Panc1 (cell line): ENCODE measurements around the gene NOX3. TPM values are rescaled to one million over a fixed set of nuclear protein-coding genes. Genes with fewer than 3 reads are reported as not detected.

Experiments
- ATAC-seq: fragments of 200-7000 bp; cut with Tn5 transposase; 2 replicates; pipeline ENCODE4 v1.9.1; 2020; ENCODE audit warnings: mild to moderate bottlenecking, moderate library complexity
- BruUV-seq: library from RNA; stranded (reverse); fragments of 400-500 nt; replicated peaks from 2 replicates; lab custom pipeline; 2021; lab: Mats Ljungman, UMichigan
- CTCF ChIA-PET: fragments of 300-600 bp; sonication (Branson Sonifier 250); formaldehyde crosslinking; loops from one replicate; lab custom pipeline; 2022; ENCODE audit warnings: antibody characterized with exemption; lab: Charles Lee
- POLR2A ChIA-PET: fragments of 300-600 bp; sonication (Branson Sonifier 250); formaldehyde crosslinking; loops from one replicate; lab custom pipeline; 2022; ENCODE audit warnings: antibody characterized with exemption; lab: Charles Lee
- DNase-seq: peaks from one replicate; pipeline ENCODE4 v3.0.0-alpha.2; 2010; ENCODE audit warnings: low read depth, low spot score
- H3K27ac ChIP-seq: 2 replicates; pipeline ENCODE4 v1.5.1; 2011; ENCODE audit warnings: mild to moderate bottlenecking, low read length, inconsistent platforms
- H3K27me3 ChIP-seq: fragments of 200-500 bp; sonication (Bioruptor generic); 2 replicates; pipeline ENCODE4 v1.6.0; 2014; ENCODE audit warnings: low read length, inconsistent platforms; ENCODE audit not compliant: control insufficient read depth, insufficient read depth
- H3K36me3 ChIP-seq: fragments of 200-500 bp; sonication (Bioruptor generic); 2 replicates; pipeline ENCODE4 v1.5.1; 2014; ENCODE audit warnings: inconsistent platforms, mild to moderate bottlenecking, low read length, moderate library complexity; ENCODE audit not compliant: control insufficient read depth, insufficient read depth
- H3K4me1 ChIP-seq: 2 replicates; pipeline ENCODE4 v1.5.1; 2011; ENCODE audit warnings: inconsistent platforms, mild to moderate bottlenecking, low read length, moderate library complexity; ENCODE audit not compliant: control insufficient read depth, insufficient read depth
- H3K4me3 ChIP-seq, 2 experiments: 2 replicates each; pipeline ENCODE4 v1.5.1; 2011 to 2012; ENCODE audit warnings: low read depth in 2 of 2, low read length in 2 of 2, mild to moderate bottlenecking in 2 of 2, inconsistent platforms in 1 of 2, moderate library complexity in 1 of 2
- H3K9me3 ChIP-seq: fragments of 200-500 bp; sonication (Bioruptor generic); 2 replicates; pipeline ENCODE4 v1.5.1; 2014; ENCODE audit warnings: low read depth, mild to moderate bottlenecking, inconsistent platforms, low read length, moderate library complexity; ENCODE audit not compliant: control insufficient read depth, insufficient read depth
- POLR2AphosphoS5 ChIP-seq: IDR thresholded peaks from 2 replicates; pipeline ENCODE4 v1.6.1; 2012; ENCODE audit warnings: mild to moderate bottlenecking, low read depth, low read length, moderate library complexity
- SIN3A ChIP-seq: IDR thresholded peaks from 2 replicates; pipeline ENCODE4 v1.6.1; 2012; ENCODE audit warnings: low read depth, mild to moderate bottlenecking, low read length, moderate library complexity, borderline replicate concordance; ENCODE audit not compliant: insufficient read depth
- TCF7L2 ChIP-seq: IDR thresholded peaks from 2 replicates; pipeline ENCODE4 v1.6.1; 2011; ENCODE audit warnings: mild to moderate bottlenecking, low read depth, low read length, inconsistent platforms
- in situ Hi-C: cut with HindIII; loops from 2 replicates; pipeline ENCODE4 v1.10.0; 2016; ENCODE audit warnings: low sequenced_read_pairs, low pct_unique_long_range_greater_than_20kb
- intact Hi-C: fragments of 100-400 bp; cut with micrococcal nuclease; formaldehyde crosslinking; loops from one replicate; pipeline ENCODE4 v1.10.0; 2022; ENCODE audit not compliant: unreplicated experiment
- total RNA-seq: library from RNA; stranded (reverse); gene quantifications from one replicate; pipeline ENCODE4 v1.2.1, GENCODE V29; 2021; ENCODE audit not compliant: unreplicated experiment
- TF ChIP-seq, protein P1 (sequence below): fragments of 450-650 bp; IDR thresholded peaks from 2 replicates; pipeline ENCODE4 v1.5.1; 2017; ENCODE audit warnings: mild to moderate bottlenecking
- TF ChIP-seq, protein P2 (sequence below), 2 experiments: IDR thresholded peaks; 2 replicates each; pipeline ENCODE4 v1.6.1; 2011 to 2012; ENCODE audit warnings: low read depth in 2 of 2, control low read depth in 1 of 2, low read length in 1 of 2, mild to moderate bottlenecking in 1 of 2, moderate library complexity in 1 of 2; ENCODE audit not compliant: insufficient read depth in 1 of 2

The NOX3 gene
- total RNA-seq, 1 experiment from 2014 or later, result not detected

GRCh38 chr6:155395339-155395738, 60.3 kb downstream of the NOX3 start:
- CTCF ChIA-PET, result no interaction called here
- H3K27me3 ChIP-seq, result no peaks in the 10 kb centered on the region
- intact Hi-C loops, result no loop called here

DNA sequence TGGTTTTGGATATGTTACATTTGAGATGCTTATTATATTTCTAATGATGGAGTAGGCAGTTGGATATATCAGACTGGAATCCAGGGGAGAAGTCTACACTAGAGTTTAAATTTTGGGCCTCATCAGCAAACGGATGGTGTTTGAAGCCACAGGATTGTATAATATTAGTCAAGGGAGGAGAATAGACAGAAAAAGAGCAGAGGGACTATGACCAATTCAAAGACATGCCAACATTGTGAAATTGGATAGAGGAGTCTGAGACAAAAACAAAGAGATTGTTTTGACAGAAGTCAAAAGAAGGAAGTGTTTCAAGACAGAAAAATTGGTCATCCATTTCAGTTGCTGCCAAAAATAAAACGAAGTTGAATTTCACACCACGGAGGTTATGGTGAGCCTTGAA, 66.5 kb downstream of the NOX3 start:
- no peak for TF ChIP-seq POLR2AphosphoS5
- no peak for TF ChIP-seq SIN3A
- TF ChIP-seq, protein P1, sequence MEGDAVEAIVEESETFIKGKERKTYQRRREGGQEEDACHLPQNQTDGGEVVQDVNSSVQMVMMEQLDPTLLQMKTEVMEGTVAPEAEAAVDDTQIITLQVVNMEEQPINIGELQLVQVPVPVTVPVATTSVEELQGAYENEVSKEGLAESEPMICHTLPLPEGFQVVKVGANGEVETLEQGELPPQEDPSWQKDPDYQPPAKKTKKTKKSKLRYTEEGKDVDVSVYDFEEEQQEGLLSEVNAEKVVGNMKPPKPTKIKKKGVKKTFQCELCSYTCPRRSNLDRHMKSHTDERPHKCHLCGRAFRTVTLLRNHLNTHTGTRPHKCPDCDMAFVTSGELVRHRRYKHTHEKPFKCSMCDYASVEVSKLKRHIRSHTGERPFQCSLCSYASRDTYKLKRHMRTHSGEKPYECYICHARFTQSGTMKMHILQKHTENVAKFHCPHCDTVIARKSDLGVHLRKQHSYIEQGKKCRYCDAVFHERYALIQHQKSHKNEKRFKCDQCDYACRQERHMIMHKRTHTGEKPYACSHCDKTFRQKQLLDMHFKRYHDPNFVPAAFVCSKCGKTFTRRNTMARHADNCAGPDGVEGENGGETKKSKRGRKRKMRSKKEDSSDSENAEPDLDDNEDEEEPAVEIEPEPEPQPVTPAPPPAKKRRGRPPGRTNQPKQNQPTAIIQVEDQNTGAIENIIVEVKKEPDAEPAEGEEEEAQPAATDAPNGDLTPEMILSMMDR, result no peak
- no peak for TF ChIP-seq TCF7L2
- TF ChIP-seq, protein P2, sequence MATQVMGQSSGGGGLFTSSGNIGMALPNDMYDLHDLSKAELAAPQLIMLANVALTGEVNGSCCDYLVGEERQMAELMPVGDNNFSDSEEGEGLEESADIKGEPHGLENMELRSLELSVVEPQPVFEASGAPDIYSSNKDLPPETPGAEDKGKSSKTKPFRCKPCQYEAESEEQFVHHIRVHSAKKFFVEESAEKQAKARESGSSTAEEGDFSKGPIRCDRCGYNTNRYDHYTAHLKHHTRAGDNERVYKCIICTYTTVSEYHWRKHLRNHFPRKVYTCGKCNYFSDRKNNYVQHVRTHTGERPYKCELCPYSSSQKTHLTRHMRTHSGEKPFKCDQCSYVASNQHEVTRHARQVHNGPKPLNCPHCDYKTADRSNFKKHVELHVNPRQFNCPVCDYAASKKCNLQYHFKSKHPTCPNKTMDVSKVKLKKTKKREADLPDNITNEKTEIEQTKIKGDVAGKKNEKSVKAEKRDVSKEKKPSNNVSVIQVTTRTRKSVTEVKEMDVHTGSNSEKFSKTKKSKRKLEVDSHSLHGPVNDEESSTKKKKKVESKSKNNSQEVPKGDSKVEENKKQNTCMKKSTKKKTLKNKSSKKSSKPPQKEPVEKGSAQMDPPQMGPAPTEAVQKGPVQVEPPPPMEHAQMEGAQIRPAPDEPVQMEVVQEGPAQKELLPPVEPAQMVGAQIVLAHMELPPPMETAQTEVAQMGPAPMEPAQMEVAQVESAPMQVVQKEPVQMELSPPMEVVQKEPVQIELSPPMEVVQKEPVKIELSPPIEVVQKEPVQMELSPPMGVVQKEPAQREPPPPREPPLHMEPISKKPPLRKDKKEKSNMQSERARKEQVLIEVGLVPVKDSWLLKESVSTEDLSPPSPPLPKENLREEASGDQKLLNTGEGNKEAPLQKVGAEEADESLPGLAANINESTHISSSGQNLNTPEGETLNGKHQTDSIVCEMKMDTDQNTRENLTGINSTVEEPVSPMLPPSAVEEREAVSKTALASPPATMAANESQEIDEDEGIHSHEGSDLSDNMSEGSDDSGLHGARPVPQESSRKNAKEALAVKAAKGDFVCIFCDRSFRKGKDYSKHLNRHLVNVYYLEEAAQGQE (IDR thresholded peaks at IDR 0.05; ENCODE audit: insufficient read depth in 1 of 2, low read depth in 2 of 2, low read length in 1 of 2), result no peak
- Histone ChIP-seq H3K4me1 (no peaks in the 10 kb centered on the region), H3K36me3 (no peaks in the 10 kb centered on the region), H3K27me3 (no peaks in the 10 kb centered on the region), H3K4me3 (no peak overlapping the region), H3K27ac (no peak overlapping the region), H3K9me3 (no peaks in the 10 kb centered on the region)
- DNase-seq (no peak), ATAC-seq (no peak)
- POLR2A ChIA-PET, result no interaction called here
- CTCF ChIA-PET, result no interaction called here
- in situ Hi-C loops, result no loop called here
- BruUV-seq, result no TSS peak
- intact Hi-C loops, result no loop called here

More at GRCh38 chr6:155395339-155395738, 60.3 kb downstream of the NOX3 start:
- no peaks in the 10 kb centered on the region for H3K9me3 ChIP-seq
- DNase-seq (no peak), ATAC-seq (no peak)
- no peaks in the 10 kb centered on the region for H3K36me3 ChIP-seq
- H3K27ac ChIP-seq, result no peak overlapping the region
- TF ChIP-seq SIN3A, result no peak
- TF ChIP-seq, protein P1, result no peak
- no peak for TF ChIP-seq POLR2AphosphoS5
- TF ChIP-seq, protein P2 (IDR thresholded peaks at IDR 0.05; ENCODE audit: insufficient read depth in 1 of 2, low read depth in 2 of 2, low read length in 1 of 2), result no peak
- no peak for TF ChIP-seq TCF7L2
- POLR2A ChIA-PET, result no interaction called here
- BruUV-seq, result no TSS peak
- in situ Hi-C loops, result no loop called here
- no peak overlapping the region for H3K4me3 ChIP-seq
- H3K4me1 ChIP-seq, result no peaks in the 10 kb centered on the region
